Stimulated activated CD8-positive, alpha-beta memory T cell treated with anti-CD3 and anti-CD28 coated beads, Interleukin-7, amount 100 ng/mL, for 48 hours (primary cell): Measurements from ENCODE around the gene ATP1A3.
"Not testable (repeated sequence)": the region's sequence is repeated elsewhere in the genome, so short reads cannot be mapped to it uniquely, and the experiment has no call there.

Experiments
- DNase-seq, 2 donors: peaks; one replicate each; pipeline ENCODE4 v3.0.0-alpha.2; 2020; ENCODE audit warnings: low read depth in 1 of 2; ENCODE audit errors: extremely low read depth in 1 of 2

Gene ATP1A3

GRCh38 chr19:41951686-41952172, 42.3 kb downstream of the ATP1A3 start:
- DNase-seq = peak; percentile 62 to 75

GRCh38 chr19:41947091-41947490, 46.9 kb downstream of the ATP1A3 start:
- no peak for DNase-seq

DNA sequence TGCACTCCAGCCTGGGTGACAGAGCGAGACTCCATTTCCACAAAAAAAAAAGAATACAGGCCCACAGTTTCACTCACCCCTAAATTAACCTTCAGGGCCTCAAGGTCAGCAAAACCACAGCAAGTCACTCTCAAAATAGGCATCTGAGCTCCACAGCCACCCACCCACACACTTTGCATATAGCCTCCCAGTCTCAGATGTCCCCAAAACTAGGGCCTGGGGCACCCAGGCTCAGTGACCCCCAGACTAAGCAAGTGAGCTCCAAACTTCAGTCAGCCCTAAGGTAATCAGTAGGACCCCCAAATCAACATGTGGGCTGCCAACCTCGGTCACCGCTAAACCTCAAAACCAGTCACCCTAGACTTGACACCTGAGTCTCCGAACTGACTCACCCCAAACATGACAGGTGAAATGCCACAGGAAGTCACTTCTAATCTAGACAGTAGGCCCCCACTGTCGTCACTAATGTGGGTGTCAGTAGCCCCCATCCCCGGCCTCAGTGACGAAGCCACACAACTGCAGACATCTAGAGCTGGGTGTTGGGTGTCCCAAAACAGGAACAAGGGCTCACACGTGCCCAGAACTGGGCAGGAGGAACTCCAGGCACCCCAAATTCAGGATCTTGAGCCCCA, 48.8 kb downstream of the ATP1A3 start:
- peak; percentile 71 to 94 for DNase-seq

DNA sequence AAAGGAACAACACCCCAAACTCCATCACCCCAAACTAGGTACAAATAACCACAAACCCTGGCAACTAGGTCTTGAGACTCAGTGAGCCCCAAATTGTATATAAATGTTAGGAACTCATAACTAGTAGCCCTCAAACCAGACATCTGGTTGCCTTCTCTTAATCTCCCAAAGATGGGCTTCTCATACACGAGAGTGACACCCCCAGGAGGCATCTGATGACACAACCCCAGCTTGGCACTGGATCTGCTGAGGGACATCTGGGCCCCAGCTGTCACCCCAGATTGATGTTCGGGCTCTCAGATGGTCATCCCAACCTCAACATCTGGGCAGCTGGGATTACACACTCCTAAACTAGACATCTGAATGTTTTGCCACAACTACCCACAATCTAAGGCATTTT, 49.7 kb downstream of the ATP1A3 start:
- no peak for DNase-seq

DNA sequence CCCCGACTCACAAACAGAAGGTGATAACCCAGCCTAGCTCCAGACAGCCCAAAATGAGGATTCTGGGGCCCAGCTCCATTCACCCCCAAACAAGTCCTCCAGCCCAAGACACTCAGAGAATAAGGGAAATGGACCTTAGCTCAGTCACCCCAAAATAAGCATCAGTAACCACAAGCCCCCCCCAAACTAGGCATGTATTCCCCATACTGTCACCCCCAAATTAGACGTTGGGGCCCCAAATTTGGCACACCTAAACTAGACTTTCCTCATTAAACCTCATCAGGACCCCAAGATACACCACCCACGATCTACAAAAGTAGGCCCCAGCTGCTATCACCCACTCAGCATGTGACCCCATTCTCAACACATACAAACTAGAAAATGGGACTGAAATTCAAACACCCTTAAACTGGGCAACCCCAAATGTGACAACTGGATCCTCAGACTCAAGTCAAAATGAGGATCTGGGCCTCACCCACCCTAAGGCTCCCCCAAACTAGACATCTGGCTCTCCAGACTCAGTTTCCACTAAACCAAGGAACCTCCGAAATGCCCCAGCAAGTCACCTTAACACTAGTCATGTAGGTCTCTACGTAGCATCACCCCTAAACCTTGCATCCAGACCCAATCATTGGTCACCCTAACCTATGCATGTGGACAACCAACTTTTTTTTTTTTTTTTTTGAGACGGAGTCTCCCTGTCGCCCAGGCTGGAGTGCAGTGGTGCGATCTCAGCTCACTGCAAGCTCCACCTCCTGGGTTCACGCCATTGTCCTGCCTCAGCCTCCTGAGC, 52.4 kb downstream of the ATP1A3 start:
- no peak for DNase-seq

DNA sequence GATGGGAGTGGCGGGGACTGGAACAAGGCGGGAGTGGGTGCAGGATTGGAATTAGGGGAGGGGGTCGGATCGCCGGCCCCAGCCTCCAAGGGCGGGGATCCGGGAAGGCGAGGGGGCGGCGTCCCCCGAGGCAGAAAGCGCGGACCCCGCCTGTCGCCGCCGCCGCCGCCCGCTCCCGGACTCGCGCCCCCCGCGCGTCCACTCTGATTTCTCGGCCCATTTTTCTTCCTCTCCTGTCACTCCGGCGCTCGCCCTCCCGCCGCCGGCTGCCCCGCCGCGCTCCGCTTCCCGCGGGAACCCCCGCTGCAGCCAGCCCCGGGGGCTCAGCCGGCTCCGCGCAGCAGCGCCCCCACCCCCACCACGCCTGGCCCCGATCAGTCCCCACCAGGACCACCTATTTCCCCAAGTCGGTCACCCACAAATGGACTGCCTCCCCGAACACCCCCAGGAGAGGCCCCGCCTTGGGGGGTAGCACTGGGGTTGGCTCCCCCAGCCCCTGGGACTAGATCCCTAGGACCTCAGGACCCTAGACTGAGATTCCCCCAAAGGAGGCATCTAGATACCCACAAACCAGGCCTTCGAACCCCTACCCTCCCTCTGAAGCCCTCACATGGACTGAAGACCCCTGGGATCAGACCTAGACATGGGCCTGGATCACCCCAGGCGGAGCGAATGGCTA, 53.2 kb downstream of the ATP1A3 start:
- no peak for DNase-seq

- DNase-seq = no peak
Measured at GRCh38 chr19:41939861-41940730, 53.9 kb downstream of the ATP1A3 start.

DNA sequence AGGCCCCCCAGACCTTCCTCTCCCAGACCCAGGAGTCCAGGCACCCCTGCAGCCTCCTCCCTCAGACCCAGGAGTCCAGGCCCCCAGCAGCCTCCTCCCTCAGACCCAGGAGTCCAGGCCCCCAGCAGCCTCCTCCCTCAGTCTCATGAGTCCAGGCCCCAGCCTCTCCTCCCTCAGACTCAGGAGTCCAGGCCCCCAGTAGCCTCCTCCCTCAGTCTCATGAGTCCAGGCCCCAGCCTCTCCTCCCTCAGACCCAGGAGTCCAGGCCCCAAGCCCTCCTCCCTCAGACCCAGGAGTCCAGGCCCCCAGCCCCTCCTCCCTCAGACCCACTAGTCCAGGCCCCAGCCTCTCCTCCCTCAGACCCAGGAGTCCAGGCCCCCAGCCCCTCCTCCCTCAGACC, 54.8 kb downstream of the ATP1A3 start:
- not testable (repeated sequence) for DNase-seq

DNA sequence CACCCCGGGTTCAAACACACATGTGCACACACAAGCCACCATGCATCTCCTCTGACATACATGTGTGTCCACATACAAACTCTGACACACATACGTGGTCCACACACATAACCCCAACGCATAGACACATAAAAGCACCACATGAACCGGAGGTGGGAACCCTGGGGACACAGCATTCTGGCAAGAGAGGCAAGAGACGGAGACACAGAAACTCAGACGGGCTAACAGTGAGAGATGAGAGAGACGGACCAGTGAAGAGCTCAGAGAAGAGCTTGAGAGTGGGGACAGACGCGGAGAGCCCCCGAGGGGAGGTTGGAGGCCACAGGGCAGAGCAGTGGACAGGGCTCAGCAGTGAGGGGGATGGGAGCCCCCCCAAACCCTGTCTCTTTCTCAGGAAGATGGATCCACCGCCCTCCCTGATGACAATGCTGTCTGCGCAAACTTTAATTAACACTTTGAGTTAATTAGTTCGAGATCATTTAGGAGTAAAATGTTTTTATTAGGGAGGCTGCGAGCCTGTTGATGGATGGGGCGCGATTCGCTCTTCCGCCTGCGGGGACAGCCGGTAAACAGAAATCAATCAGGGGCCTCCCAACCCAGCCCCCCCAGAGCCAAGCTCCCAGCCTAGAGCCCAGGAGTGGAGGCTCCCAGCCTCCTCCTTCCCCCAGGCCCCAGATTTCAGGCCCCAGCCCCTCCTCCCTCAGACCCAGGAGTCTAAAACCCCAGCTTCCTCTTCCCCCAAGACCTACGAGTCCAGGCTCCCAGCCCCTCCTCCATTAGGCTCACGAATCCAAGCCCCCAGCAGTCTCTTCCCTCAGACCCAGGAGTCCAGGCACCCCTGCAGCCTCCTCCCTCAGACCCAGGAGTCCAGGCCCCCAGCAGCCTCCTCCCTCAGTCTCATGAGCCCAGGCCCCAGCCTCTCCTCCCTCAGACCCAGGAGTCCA, 56.2 kb downstream of the ATP1A3 start:
- DNase-seq = no peak

DNA sequence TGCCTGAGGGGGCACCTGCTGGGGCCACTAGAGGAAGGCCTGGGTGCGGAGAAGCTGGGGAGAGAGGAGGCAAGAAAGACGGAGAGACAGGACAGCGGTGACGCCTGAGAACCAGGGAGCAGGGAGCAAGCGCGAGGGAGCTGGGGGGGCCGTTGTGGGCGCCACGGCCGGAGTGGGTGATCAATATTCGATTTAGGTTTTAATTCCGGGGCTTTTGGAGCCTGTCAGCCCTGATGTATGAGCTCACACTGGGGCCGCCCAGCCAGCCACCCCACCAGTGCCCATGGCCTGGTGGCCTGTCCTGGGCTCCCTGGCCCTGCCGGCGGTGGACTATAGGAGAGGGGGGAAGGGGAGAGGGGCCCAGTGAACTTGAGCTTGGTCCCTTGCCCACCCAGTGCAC, 57.1 kb downstream of the ATP1A3 start:
- DNase-seq = no peak

DNA sequence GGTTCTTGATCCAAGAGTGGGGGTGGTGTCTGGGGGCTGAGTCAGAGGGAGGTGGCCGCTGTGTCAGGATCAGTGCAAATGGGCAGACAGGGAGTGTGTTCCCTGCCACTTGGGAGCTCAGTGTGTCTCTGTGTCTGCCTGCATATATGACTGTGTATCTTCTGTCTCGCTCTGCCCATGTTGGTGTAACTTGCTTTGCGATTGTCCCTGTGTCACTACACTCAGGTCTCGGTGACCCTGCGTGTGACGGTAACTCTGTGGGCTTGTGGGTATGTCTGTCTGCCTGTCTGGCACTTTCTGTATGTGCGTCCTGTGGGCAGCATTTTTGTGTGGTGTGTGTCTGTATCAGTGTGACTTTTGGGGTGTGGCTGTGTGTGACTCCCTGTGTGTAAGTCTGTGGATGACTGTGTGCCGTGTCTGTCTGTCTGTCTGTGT, 57.6 kb downstream of the ATP1A3 start:
- DNase-seq = no peak

- DNase-seq = no peak
Measured at GRCh38 chr19:41935760-41936415, 58.1 kb downstream of the ATP1A3 start.

GRCh38 chr19:41934849-41935374, 59.1 kb downstream of the ATP1A3 start:
- DNase-seq = peak in 1 of 2 donors; percentile 65

DNA sequence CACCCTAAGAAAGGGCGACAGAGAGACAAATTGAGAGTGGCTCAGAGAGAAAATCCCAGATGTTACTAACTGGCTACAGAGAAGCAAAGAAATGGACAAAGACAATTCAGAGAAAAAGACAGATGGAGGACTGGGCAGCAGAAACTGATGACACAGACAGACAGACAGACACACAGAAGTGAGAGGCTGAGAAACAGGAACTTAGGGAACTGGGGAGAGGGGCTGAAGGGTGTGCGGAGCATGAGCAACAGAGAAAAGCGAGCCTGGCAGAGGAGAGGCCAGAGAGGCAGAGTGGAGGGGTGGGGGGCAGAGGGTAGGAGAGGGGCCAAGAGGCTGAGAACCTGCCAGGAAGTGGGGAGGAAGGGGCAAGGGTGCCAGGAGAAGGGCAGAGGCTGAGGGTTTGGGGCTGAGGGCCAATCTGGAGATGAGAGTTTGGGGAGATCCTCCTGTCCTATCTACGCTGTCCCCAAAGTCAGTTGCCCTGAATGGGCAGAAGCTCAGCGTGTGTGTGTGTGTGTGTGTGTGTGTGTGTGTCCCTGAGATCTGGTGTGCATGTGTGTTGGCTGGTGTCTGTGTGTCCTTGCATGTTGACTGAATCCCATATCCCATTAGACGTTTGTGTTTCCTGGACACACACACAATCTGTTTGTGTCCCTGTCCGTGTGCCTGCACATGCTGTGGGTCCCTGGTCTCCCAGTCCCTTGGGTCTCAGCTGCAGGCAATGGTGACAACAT, 60.2 kb downstream of the ATP1A3 start:
- DNase-seq = no peak

GRCh38 chr19:41932720-41933332, 61.2 kb downstream of the ATP1A3 start:
- DNase-seq = no peak

DNA sequence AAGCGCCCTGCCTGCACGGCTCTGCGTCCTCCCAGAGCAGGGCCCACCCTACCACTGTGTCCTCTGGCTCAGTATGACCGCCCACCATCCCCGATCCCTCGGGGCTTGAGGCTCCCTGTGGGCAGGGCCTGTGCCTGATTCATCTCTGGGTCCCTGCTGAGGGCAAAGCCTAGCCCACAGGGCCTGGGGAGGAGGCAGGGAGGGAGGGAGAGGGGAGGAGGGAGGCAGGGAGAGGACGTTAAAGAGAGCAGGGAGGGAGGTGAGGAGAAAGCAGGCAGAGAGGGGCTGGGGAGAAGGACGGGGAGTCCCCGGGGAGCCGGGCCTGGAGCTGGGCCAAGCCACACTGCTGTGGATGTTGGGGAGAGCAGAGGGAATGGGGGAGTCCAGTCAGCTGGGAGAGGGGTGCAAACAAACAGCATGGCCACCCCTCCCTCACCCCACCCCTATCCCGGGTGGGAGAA, 61.7 kb downstream of the ATP1A3 start:
- no peak for DNase-seq

DNA sequence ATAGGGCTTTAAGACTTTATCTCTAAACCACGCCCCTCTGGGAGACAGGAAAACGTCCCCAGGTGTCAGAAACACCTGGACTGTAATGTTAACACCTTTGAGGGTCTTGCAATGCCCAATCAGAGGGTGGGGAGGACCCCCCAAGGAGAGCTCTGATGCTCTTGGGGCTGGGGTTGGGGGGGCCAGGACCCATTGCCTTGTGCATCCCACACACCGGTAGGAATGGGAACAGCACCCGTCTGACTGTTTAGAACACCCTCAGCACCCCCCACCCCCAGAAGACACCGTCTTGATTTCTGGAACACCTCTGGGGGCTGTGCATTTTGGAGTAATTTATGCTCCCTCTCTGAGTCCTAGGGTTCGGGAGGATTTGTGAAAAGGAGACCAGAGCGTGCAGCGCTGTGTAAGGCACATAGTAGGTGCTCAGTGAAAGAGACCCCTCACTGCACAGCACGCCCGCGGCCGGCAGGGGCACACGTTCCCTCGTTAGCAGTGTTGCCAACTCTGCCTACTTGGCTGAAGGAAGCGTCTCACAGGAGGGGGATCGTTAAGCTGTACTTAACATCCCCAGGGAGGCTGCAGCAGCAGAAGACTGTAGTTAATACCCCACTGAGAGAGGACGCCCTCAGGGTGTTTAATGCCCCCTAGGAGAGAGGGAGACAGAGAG, 63.0 kb downstream of the ATP1A3 start:
- no peak for DNase-seq
